H1 (cell line): Measurements from ENCODE around the gene GSTA2. TPM values are rescaled to one million over a fixed set of nuclear protein-coding genes. Genes with fewer than 3 reads are reported as not detected.

Source experiments
- CEBPB ChIP-seq: IDR thresholded peaks from 2 replicates; pipeline ENCODE4 v1.6.1; 2012; ENCODE audit warnings: low read depth, low read length
- CHD2 ChIP-seq: IDR thresholded peaks from 2 replicates; pipeline ENCODE4 v1.6.1; 2012; ENCODE audit warnings: low read length, improper control_type of control experiment
- CTBP2 ChIP-seq: IDR thresholded peaks from 2 replicates; pipeline ENCODE4 v1.7.0; 2011; ENCODE audit warnings: borderline replicate concordance, mild to moderate bottlenecking, moderate library complexity, mixed read lengths, low read length; ENCODE audit not compliant: insufficient read depth, insufficient read length
- GTF2F1 ChIP-seq: IDR thresholded peaks from 2 replicates; pipeline ENCODE4 v1.6.1; 2012; ENCODE audit warnings: low read depth, low read length, improper control_type of control experiment, borderline replicate concordance
- POLR2AphosphoS5 ChIP-seq: IDR thresholded peaks from 2 replicates; pipeline ENCODE4 v1.6.1; 2011; ENCODE audit warnings: low read depth, low read length
- RBBP5 ChIP-seq: IDR thresholded peaks from 2 replicates; pipeline ENCODE4 v1.7.1; 2012; ENCODE audit warnings: low read depth, mild to moderate bottlenecking, inconsistent platforms, low read length, moderate library complexity, borderline replicate concordance
- RFX5 ChIP-seq: IDR thresholded peaks from 2 replicates; pipeline ENCODE4 v1.6.1; 2011; ENCODE audit warnings: low read depth, low read length, improper control_type of control experiment, borderline replicate concordance
- TEAD4 ChIP-seq: IDR thresholded peaks from 2 replicates; pipeline ENCODE4 v1.6.1; 2012; ENCODE audit warnings: low read depth, low read length, inconsistent platforms, mixed read lengths
- polyA plus RNA-seq, 7 experiments: library from polyadenylated mRNA; depleted of rRNA in 3 of 7; stranded (reverse) in 5 of 7; unstranded in 2 of 7; fragments of >200 nt in 5 of 7; fragments of 200-250 nt in 2 of 7; gene quantifications; 1 replicate in 5 of 7; 2 replicates in 1 of 7; 4 replicates in 1 of 7; pipeline versions ENCODE4 v1.2.1 to v1.2.3, GENCODE V29; 2011 to 2013; ENCODE audit warnings: missing spikeins in 2 of 7, mixed read lengths in 2 of 7
- total RNA-seq: library from RNA; stranded (reverse); fragmentation: NEBNext Ultra II Directional; extraction: Animal tissue kit (Norgen Biotek cat#: 25700); gene quantifications from 2 replicates; pipeline ENCODE4 v1.2.1, GENCODE V29; 2021

The GSTA2 gene
- total and polyA plus RNA-seq, 2 of the 8 experiments (the other 6 are each of a cell fraction or from before 2014, with no cell fraction given): 0.05 TPM; not detected in 1

- TF ChIP-seq CHD2: no peak
- no peak for TF ChIP-seq CEBPB
- TF ChIP-seq TEAD4: no peak
- TF ChIP-seq POLR2AphosphoS5: no peak
- TF ChIP-seq GTF2F1: no peak
- no peak for TF ChIP-seq CTBP2
- no peak for TF ChIP-seq RBBP5
- TF ChIP-seq RFX5: no peak
Measured at GRCh38 chr6:52787917-52788316, 24.6 kb upstream of the GSTA2 start (continued).
